PC-3 (cell line): ENCODE results near the gene VGF.

ENCODE experiments used
- CTCF ChIP-seq: fragments of 300-600 bp; sonication (generic); conservative IDR thresholded peaks from 2 replicates; pipeline ENCODE4 v1.5.1; 2017; ENCODE audit warnings: antibody characterized with exemption, low read depth, mild to moderate bottlenecking, low read length
- EZH2 ChIP-seq: fragments of 300-600 bp; sonication (generic); IDR thresholded peaks from one replicate; pipeline ENCODE4 v1.6.1; 2017; ENCODE audit warnings: antibody characterized with exemption, mild to moderate bottlenecking, low read length; ENCODE audit not compliant: unreplicated experiment
- EZH2phosphoT487 ChIP-seq: fragments of 300-600 bp; sonication (generic); IDR thresholded peaks from 2 replicates; pipeline ENCODE4 v1.6.1; 2018; ENCODE audit warnings: mild to moderate bottlenecking, antibody characterized with exemption, low read length, borderline replicate concordance

DNA sequence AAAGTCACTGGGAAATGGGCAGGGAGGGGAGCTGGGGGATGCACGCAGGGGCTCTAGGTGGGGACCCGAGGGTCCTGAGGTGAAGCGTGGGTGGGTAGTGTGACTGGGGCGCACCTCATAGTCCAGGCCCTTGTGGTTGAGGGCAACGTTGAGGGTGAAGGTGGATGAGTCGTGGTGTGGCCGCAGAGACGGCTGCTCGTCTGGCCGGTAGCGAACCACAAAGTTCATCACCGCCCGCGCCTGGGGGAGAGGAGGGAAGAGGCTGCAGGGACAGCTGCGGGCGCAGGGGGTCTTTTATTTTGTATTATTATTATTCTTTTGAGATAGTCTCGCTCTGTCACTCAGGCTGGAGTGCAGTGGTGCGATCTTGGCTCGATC is 41.3 kb upstream of the VGF start:
- no peak for TF ChIP-seq CTCF
- TF ChIP-seq EZH2, result no peak
- no peak for TF ChIP-seq EZH2phosphoT487
